Fibroblast of mammary gland (primary cell): ENCODE results near the gene CRKL.

ENCODE experiments used
- DNase-seq: peaks from one replicate; pipeline ENCODE4 v3.0.0-alpha.2; 2010; ENCODE audit warnings: low read depth
- H3K4me3 ChIP-seq: 2 replicates; pipeline ENCODE4 v1.5.1; 2011; ENCODE audit warnings: low read depth, mild to moderate bottlenecking, low read length, moderate library complexity; ENCODE audit not compliant: control insufficient read depth
- TF ChIP-seq, protein P1 (sequence below): conservative IDR thresholded peaks from 2 replicates; pipeline ENCODE4 v1.5.1; 2011; ENCODE audit warnings: low read depth, low read length, inconsistent platforms; ENCODE audit not compliant: control insufficient read depth, insufficient read depth

The CRKL gene

DNA sequence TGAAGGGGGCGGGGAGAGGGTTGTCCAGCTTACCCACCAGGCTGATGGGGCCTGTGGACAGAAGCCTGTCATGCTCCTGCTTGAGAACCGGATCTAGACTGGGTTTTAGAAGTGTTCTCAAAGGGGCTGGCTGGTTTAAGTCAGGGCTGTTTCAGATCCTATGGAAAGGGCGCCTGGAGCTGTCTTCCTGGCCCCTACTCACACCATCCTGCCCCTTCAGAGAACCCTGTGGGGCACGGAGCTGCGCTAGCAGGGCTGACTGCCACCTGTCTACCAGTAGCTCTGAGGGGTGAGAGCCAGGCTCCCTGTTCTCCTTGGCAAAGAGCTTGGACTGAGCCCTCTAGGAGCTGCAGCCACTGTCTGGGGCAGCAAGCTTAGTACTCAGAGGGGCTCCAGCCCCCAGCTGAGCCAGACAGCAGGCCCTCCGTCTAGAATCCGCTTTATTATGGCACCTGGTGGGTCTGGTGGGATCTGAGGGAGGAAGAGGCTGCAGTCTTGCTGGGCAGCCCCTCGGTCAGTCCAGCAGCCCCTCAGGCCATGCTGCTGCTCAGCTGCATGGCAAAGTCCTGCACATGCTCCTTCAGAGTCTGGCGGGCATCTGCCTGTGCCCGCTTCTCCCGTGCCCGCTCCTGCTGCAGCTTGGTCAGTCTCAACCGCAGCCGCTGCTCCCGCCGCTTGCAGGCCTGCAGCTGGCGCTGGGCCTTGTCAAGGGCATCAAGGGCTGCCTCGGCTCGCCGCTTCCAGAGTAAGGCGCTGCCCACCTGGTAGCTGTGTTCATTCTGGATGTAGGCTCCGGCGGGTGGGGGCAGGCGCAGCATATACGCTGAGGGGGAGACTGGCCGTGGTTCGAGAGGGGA is 82.4 kb downstream of the CRKL start:
- TF ChIP-seq, protein P1, sequence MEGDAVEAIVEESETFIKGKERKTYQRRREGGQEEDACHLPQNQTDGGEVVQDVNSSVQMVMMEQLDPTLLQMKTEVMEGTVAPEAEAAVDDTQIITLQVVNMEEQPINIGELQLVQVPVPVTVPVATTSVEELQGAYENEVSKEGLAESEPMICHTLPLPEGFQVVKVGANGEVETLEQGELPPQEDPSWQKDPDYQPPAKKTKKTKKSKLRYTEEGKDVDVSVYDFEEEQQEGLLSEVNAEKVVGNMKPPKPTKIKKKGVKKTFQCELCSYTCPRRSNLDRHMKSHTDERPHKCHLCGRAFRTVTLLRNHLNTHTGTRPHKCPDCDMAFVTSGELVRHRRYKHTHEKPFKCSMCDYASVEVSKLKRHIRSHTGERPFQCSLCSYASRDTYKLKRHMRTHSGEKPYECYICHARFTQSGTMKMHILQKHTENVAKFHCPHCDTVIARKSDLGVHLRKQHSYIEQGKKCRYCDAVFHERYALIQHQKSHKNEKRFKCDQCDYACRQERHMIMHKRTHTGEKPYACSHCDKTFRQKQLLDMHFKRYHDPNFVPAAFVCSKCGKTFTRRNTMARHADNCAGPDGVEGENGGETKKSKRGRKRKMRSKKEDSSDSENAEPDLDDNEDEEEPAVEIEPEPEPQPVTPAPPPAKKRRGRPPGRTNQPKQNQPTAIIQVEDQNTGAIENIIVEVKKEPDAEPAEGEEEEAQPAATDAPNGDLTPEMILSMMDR: no peak
- no peak overlapping the region for H3K4me3 ChIP-seq
- DNase-seq: no peak

DNA sequence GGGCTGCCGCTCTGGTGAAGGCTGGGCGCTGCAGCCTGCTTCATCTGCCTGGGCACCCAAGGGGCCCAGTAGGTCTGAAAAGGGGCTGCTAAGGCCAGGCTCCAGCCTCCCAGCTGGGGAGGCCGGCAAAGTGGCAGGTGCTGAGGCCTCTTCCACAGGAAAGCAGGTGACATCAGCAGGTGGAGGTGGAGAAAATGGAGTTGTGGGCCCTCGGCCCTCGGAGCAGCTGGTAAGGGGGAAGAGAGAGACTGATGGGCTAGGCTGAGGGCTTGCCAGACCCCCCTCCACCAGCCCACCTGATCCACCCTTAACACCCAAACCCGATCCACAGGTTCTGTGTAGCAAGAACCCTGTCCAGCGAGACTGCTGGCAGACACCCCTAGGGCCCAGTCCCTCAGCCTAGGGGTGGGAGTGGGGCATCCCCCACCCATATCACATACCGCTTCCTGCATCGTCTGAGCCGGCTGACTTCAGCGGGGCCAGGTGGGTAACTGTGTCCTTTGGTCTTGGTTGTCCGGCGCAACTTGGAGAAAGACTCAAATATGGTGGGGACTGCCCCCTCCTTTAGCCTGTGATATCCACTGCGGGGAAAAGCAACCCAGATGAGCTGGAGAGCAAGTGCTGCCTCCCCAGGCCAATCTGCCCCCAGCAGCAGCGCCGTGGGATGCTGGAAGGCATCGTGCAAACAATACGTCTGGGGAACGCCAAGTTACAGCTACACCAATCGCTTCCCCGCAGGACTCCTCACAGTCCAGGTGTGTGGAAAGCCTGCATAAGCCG is 83.2 kb downstream of the CRKL start:
- no peak for DNase-seq
- H3K4me3 ChIP-seq: peak overlapping the region; percentile 85
- TF ChIP-seq, protein P1: no peak

DNA sequence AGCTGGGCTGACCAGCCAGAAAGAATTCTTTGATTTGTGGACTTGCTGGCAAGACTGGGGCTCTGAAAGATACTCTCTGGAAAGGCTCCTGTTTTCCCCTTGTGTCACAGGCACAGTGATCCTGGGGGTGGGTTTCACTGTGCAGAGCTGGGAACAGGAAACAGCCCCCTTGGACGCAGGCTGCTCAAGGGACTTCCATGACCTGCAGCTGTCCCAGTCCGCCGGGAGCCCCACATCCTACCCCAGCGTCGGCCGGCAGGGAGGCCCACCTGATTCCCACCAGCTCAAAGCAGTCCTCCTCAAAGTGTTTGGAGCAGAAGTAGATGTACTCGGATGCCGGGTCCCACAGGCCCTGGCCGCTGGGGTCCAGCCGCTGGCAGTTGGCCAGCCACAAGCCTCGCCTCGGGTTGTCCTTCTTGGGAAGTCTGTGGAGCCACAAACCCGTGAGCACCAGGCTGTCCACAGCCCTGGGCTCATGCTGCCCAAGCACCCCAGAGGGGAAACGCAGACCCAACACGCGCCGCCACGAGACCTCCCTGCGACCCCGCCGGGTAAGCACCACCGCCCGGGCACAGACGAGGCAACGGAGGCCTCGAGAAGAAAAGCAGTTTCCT is 83.9 kb downstream of the CRKL start:
- DNase-seq: no peak
- H3K4me3 ChIP-seq: peak overlapping the region; percentile 85
- TF ChIP-seq, protein P1: no peak

DNA sequence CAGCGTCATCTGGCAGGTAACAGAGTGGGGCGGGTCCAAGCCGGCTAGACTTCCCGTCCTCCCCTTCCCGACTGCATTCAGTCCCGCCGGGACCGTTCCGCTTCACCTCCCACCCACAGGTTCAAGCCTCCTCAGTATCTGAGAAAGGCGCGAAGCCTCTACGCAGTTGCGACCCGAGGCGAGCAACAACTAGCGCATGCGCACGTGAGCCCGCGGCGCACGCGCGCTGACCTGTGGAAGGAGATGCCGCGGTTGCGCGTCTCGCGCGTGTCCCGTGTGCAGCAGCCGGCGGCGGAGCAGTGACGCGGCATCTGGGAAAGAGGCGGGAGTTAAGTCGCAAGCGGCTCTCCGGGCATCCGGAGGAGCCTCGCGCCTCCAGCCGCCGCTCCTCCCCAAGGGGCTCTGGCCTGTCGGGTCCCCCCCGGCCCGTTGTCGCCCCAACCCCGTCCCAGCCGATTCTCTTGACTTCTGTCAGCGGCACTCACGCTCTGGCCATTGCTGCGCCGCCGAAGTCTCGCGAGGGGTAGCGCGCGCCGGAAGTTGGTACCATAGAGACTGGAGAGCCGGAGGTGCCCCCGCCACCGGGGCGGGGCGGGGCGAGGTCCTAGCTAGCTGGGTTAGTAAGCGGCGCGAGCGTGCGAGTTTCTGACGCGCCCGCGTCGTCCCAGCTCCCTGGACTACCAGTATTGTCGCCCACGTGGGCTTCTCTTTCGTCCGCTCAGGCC is 84.6 kb downstream of the CRKL start, which contains the start of gene THAP7:
TSS of gene THAP7 (minus strand) at position 518 of the 725 bp plus-strand sequence. CDS start at position 311, 207 bp downstream.
- TF ChIP-seq, protein P1: no peak
- H3K4me3 ChIP-seq: peak within 1 kb of the TSS; percentile 85
- peak; percentile 90 for DNase-seq
